ENCODE measurements around the gene PLEKHG4. TPM values are rescaled to one million over a fixed set of nuclear protein-coding genes. Genes with fewer than 3 reads are reported as not detected.

PLEKHG4 gene
- total and polyA plus RNA-seq, 10 of the 15 experiments (the other 5 are each of a cell fraction or from before 2014, with no cell fraction given), result 0.14 to 2.6 (median 0.99) TPM

DNA sequence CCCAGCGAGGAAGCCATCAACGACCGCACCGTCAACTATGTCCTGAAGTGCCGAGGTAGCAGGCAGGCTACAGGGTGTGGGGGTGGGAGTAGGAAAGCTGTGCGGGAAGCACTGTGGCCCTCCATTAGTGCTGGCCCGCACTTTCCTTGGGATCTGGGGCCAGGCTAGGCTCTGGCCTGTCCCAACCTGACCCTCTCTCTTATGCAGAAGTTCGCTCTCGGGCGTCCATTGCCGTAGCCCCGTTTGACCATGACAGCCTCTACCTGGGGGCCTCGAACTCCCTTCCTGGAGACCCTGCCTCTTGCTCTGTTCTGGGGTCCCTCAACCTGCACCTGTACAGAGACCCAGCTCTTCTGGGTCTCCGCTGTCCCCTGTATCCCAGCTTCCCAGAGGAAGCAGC, 8.6 kb downstream of the PLEKHG4 start:
- no peaks in the 10 kb centered on the region for H3K79me2 ChIP-seq (ENCODE audit: control insufficient read depth, insufficient read depth, low read length)
- no peaks in the 10 kb centered on the region for H4K20me1 ChIP-seq (ENCODE audit: control insufficient read depth, insufficient read depth)
- no peak overlapping the region for H3K4me3 ChIP-seq
- H3K4me1 ChIP-seq (ENCODE audit: control insufficient read depth, insufficient read depth, low read length), result no peaks in the 10 kb centered on the region
- BruUV-seq (replicated peaks), result no TSS peak
- no peak overlapping the region for H3K27ac ChIP-seq (ENCODE audit: control insufficient read depth, insufficient read depth)
- no peaks in the 10 kb centered on the region for H3K27me3 ChIP-seq (replicated peaks in 1 of 2; ENCODE audit: control insufficient read depth in 2 of 2, insufficient read depth in 2 of 2, low read length in 1 of 2)
- H3K4me2 ChIP-seq (ENCODE audit: control insufficient read depth, insufficient read depth), result no peak overlapping the region
- POLR2A ChIA-PET, result no interaction called here
- no peak overlapping the region for H2AFZ ChIP-seq (ENCODE audit: control insufficient read depth, low read depth, low read length)
- CTCF ChIA-PET, result no interaction called here
- ATAC-seq, result no peak
- DNase-seq (ENCODE audit: low read depth, low spot score), result no peak
- 65% methylated on average over 14 of the region's 14 CpGs for WGBS (ENCODE audit: insufficient coverage, insufficient replicate concordance, low lambda C conversion rate, missing lambda C conversion rate)
- RAD21 ChIA-PET (ENCODE audit: unreplicated experiment), result no interaction called here
- intact Hi-C loops (cut with micrococcal nuclease; ENCODE audit: unreplicated experiment) (no loop called here), in situ Hi-C loops (cut with MboI) (no loop called here)
- H3K9ac ChIP-seq (ENCODE audit: control insufficient read depth, insufficient read depth, low read length), result no peak overlapping the region
- SMC1A ChIA-PET (ENCODE audit: uncharacterized antibody, unreplicated experiment), result interaction anchor here (1.2 kb wide), 1 partner anchor 8 kb away, joined by 4 read pairs; no protein-coding TSS in a partner anchor
- no peaks in the 10 kb centered on the region for H3K9me3 ChIP-seq (replicated peaks; ENCODE audit: control insufficient read depth, insufficient read depth, low read length)
- H3K36me3 ChIP-seq (ENCODE audit: control insufficient read depth in 2 of 2, insufficient read depth in 2 of 2, low read length in 1 of 2), result no peaks in the 10 kb centered on the region
- TF ChIP-seq, protein P1, sequence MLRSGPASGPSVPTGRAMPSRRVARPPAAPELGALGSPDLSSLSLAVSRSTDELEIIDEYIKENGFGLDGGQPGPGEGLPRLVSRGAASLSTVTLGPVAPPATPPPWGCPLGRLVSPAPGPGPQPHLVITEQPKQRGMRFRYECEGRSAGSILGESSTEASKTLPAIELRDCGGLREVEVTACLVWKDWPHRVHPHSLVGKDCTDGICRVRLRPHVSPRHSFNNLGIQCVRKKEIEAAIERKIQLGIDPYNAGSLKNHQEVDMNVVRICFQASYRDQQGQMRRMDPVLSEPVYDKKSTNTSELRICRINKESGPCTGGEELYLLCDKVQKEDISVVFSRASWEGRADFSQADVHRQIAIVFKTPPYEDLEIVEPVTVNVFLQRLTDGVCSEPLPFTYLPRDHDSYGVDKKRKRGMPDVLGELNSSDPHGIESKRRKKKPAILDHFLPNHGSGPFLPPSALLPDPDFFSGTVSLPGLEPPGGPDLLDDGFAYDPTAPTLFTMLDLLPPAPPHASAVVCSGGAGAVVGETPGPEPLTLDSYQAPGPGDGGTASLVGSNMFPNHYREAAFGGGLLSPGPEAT (IDR thresholded peaks at IDR 0.05; ENCODE audit: low read depth), result no peak
- TF ChIP-seq ASH2L (IDR thresholded peaks at IDR 0.05; ENCODE audit: borderline replicate concordance, low read depth), result no peak
- no peak for FAIRE-seq

DNA sequence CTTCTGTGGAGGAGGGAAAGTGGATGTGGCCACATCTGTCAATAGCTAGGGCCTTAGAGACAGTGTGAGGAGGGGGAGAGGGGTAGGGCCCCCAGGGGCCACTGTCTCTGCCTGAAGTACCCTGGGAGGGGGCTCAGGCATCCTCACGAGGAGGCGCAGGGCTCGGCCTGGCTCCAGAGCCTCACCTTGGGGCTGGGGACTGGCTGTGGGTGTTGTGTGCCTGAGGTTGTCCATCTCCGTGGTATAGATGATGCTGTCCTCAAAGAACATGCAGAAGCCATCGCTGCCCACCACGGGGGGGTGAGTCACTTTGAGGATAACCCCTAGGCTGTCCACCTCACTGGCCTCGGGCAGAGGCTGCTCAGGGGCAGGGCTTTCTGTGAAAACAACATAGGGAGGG, 12.1 kb downstream of the PLEKHG4 start:
- POLR2A ChIA-PET, result no interaction called here
- WGBS (ENCODE audit: insufficient coverage, insufficient replicate concordance, low lambda C conversion rate, missing lambda C conversion rate), result 18% methylated on average over 7 of the region's 7 CpGs
- TF ChIP-seq CHD2 (IDR thresholded peaks at IDR 0.05; ENCODE audit: borderline replicate concordance, low read depth, low read length) (no peak), CREM (IDR thresholded peaks at IDR 0.05; ENCODE audit: low read depth) (no peak), NBN (IDR thresholded peaks at IDR 0.05) (no peak), IRF4 (IDR thresholded peaks at IDR 0.05; ENCODE audit: low read depth, low read length) (no peak)
- TF ChIP-seq, protein P2, sequence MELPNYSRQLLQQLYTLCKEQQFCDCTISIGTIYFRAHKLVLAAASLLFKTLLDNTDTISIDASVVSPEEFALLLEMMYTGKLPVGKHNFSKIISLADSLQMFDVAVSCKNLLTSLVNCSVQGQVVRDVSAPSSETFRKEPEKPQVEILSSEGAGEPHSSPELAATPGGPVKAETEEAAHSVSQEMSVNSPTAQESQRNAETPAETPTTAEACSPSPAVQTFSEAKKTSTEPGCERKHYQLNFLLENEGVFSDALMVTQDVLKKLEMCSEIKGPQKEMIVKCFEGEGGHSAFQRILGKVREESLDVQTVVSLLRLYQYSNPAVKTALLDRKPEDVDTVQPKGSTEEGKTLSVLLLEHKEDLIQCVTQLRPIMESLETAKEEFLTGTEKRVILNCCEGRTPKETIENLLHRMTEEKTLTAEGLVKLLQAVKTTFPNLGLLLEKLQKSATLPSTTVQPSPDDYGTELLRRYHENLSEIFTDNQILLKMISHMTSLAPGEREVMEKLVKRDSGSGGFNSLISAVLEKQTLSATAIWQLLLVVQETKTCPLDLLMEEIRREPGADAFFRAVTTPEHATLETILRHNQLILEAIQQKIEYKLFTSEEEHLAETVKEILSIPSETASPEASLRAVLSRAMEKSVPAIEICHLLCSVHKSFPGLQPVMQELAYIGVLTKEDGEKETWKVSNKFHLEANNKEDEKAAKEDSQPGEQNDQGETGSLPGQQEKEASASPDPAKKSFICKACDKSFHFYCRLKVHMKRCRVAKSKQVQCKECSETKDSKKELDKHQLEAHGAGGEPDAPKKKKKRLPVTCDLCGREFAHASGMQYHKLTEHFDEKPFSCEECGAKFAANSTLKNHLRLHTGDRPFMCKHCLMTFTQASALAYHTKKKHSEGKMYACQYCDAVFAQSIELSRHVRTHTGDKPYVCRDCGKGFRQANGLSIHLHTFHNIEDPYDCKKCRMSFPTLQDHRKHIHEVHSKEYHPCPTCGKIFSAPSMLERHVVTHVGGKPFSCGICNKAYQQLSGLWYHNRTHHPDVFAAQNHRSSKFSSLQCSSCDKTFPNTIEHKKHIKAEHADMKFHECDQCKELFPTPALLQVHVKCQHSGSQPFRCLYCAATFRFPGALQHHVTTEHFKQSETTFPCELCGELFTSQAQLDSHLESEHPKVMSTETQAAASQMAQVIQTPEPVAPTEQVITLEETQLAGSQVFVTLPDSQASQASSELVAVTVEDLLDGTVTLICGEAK (IDR thresholded peaks at IDR 0.05; ENCODE audit: borderline replicate concordance), result no peak
- TF ChIP-seq, protein P3, sequence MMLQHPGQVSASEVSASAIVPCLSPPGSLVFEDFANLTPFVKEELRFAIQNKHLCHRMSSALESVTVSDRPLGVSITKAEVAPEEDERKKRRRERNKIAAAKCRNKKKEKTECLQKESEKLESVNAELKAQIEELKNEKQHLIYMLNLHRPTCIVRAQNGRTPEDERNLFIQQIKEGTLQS (IDR thresholded peaks at IDR 0.05; ENCODE audit: borderline replicate concordance, extremely low read depth, low read depth, low read length), result no peak

More for the DNA sequence above, 12.1 kb downstream of the PLEKHG4 start:
- FAIRE-seq (no peak), DNase-seq (ENCODE audit: low read depth, low spot score) (no peak), ATAC-seq (no peak)
- ChIA-PET SMC1A (ENCODE audit: uncharacterized antibody, unreplicated experiment) (no interaction called here), RAD21 (ENCODE audit: unreplicated experiment) (no interaction called here), CTCF (no interaction called here)
- Histone ChIP-seq H2AFZ (ENCODE audit: control insufficient read depth, low read depth, low read length) (no peak overlapping the region), H3K4me1 (ENCODE audit: control insufficient read depth, insufficient read depth, low read length) (no peaks in the 10 kb centered on the region), H3K9ac (ENCODE audit: control insufficient read depth, insufficient read depth, low read length) (no peak overlapping the region), H3K36me3 (ENCODE audit: control insufficient read depth in 2 of 2, insufficient read depth in 2 of 2, low read length in 1 of 2) (no peaks in the 10 kb centered on the region), H3K4me3 (no peak overlapping the region), H3K4me2 (ENCODE audit: control insufficient read depth, insufficient read depth) (no peak overlapping the region), H3K79me2 (ENCODE audit: control insufficient read depth, insufficient read depth, low read length) (no peaks in the 10 kb centered on the region), H3K27ac (ENCODE audit: control insufficient read depth, insufficient read depth) (no peak overlapping the region), H4K20me1 (ENCODE audit: control insufficient read depth, insufficient read depth) (no peaks in the 10 kb centered on the region), H3K27me3 (replicated peaks in 1 of 2; ENCODE audit: control insufficient read depth in 2 of 2, insufficient read depth in 2 of 2, low read length in 1 of 2) (no peaks in the 10 kb centered on the region; a peak in 1 of 4 replicates), H3K9me3 (replicated peaks; ENCODE audit: control insufficient read depth, insufficient read depth, low read length) (no peaks in the 10 kb centered on the region)
- intact Hi-C loops (cut with micrococcal nuclease; ENCODE audit: unreplicated experiment) (no loop called here), in situ Hi-C loops (cut with MboI) (no loop called here)
- no TSS peak for BruUV-seq (replicated peaks)
